CD4-positive, CD25-positive, alpha-beta regulatory T cell (primary cell): ENCODE measurements around the gene SMG5. TPM values are rescaled to one million over a fixed set of nuclear protein-coding genes. Genes with fewer than 3 reads are reported as not detected.

Experiments used
- ATAC-seq, 2 donors: fragments of 150-1000 bp; cut with Tn5 transposase; one replicate each; pipeline ENCODE4 v1.10.0; 2021; ENCODE audit warnings: low read depth in 2 of 2, moderate number of reproducible peaks in 2 of 2, moderate library complexity in 1 of 2
- DNase-seq, 3 donors: peaks; one replicate each; pipeline versions ENCODE4 v3.0.0 to v3.0.0-alpha.2; 2012 to 2022; ENCODE audit warnings: mixed read lengths in 1 of 3
- H3K27ac ChIP-seq: one replicate; pipeline ENCODE4 v1.7.0; 2013; ENCODE audit warnings: mild to moderate bottlenecking, low read length; ENCODE audit not compliant: insufficient read depth, poor library complexity, severe bottlenecking
- H3K27me3 ChIP-seq: one replicate; pipeline ENCODE4 v1.7.0; 2013; ENCODE audit warnings: low read length; ENCODE audit not compliant: control insufficient read depth, insufficient read depth
- H3K36me3 ChIP-seq: one replicate; pipeline ENCODE4 v1.7.0; 2013; ENCODE audit warnings: mild to moderate bottlenecking, low read length, moderate library complexity; ENCODE audit not compliant: control insufficient read depth, insufficient read depth
- H3K4me1 ChIP-seq: 2 replicates; pipeline ENCODE4 v1.7.0; 2013; ENCODE audit warnings: mild to moderate bottlenecking, low read length; ENCODE audit not compliant: insufficient read depth, control insufficient read depth, poor library complexity, severe bottlenecking
- H3K4me3 ChIP-seq: one replicate; pipeline ENCODE4 v1.7.0; 2013; ENCODE audit warnings: low read depth, mild to moderate bottlenecking, low read length, moderate library complexity
- H3K9me3 ChIP-seq, 2 experiments: 1 replicate in 1 of 2; 2 replicates in 1 of 2; pipeline ENCODE4 v1.7.0; 2013; ENCODE audit warnings: low read length in 2 of 2, mild to moderate bottlenecking in 1 of 2, moderate library complexity in 1 of 2; ENCODE audit not compliant: control insufficient read depth in 2 of 2
- H3K27ac Mint-ChIP-seq, 3 donors: one replicate each; pipeline ENCODE4 v1.8.0; 2020 to 2022; ENCODE audit warnings: mild to moderate bottlenecking in 3 of 3, mixed read lengths in 3 of 3, moderate library complexity in 2 of 3
- H3K27me3 Mint-ChIP-seq: one replicate; pipeline ENCODE4 v1.8.0; 2022; ENCODE audit warnings: mild to moderate bottlenecking, mixed read lengths
- H3K36me3 Mint-ChIP-seq: one replicate; pipeline ENCODE4 v1.8.0; 2020; ENCODE audit warnings: mixed read lengths
- H3K4me1 Mint-ChIP-seq, 4 donors: one replicate each; pipeline ENCODE4 v1.8.0; 2020 to 2022; ENCODE audit warnings: mixed read lengths in 4 of 4, mild to moderate bottlenecking in 1 of 4
- H3K4me3 Mint-ChIP-seq, 4 donors: one replicate each; pipeline ENCODE4 v1.8.0; 2020 to 2022; ENCODE audit warnings: mild to moderate bottlenecking in 4 of 4, mixed read lengths in 4 of 4, moderate library complexity in 3 of 4
- H3K9me3 Mint-ChIP-seq, 7 donors: one replicate each; pipeline ENCODE4 v1.8.0; 2020 to 2022; ENCODE audit warnings: mixed read lengths in 7 of 7, mild to moderate bottlenecking in 3 of 7, moderate library complexity in 2 of 7
- polyA plus RNA-seq, 4 donors: library from polyadenylated mRNA; unstranded; fragments of 300-500 nt; fragmentation: Illumina TruSeq; gene quantifications; one replicate each; pipeline ENCODE4 v1.2.3, GENCODE V29; 2021
- total RNA-seq: library from RNA; stranded (reverse); gene quantifications from one replicate; pipeline ENCODE4 v1.2.3, GENCODE V29; 2022

Gene SMG5
- total and polyA plus RNA-seq, 5 donors from 2014 or later, result 12.0 to 64.0 (median 14.4) TPM

DNA sequence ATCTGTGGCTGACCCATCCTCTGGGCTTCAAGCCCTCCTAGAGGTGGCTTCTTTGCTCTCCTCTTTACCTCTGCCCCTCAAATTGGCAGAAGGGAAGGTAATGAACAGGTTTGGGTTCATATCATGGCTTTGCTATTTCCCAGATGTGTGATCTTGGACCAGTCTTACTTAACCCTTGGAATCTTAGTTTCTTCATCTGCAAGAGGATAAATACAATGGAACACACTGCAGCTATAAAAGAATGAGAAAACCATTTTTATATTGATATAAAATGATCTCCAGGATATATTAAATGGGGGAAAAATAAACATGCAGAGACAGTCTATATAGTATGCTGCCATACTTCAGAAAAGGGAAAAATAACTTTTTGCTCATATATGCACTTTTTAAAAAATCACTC, 7.2 kb upstream of the SMG5 start:
- no peaks in the 10 kb centered on the region for H3K9me3 ChIP-seq
- no peak overlapping the region for H3K27ac Mint-ChIP-seq
- H3K4me3 ChIP-seq, result no peak overlapping the region
- ATAC-seq (no peak), DNase-seq (no peak)
- no peaks in the 10 kb centered on the region for H3K27me3 Mint-ChIP-seq
- no peaks in the 10 kb centered on the region for H3K27me3 ChIP-seq
- H3K4me1 Mint-ChIP-seq, result peaks cover 3 to 22% (median 8%) of the 10 kb centered on the region in 4 donors
- H3K27ac ChIP-seq, result no peak overlapping the region
- peak overlapping the region in 2 of 4 donors; percentile 54 to 81 for H3K4me3 Mint-ChIP-seq
- H3K36me3 ChIP-seq, result peaks cover 12% of the 10 kb centered on the region
- H3K4me1 ChIP-seq, result peaks cover 7% of the 10 kb centered on the region
- peaks cover 14% of the 10 kb centered on the region for H3K36me3 Mint-ChIP-seq
- H3K9me3 Mint-ChIP-seq, result no peaks in the 10 kb centered on the region

DNA sequence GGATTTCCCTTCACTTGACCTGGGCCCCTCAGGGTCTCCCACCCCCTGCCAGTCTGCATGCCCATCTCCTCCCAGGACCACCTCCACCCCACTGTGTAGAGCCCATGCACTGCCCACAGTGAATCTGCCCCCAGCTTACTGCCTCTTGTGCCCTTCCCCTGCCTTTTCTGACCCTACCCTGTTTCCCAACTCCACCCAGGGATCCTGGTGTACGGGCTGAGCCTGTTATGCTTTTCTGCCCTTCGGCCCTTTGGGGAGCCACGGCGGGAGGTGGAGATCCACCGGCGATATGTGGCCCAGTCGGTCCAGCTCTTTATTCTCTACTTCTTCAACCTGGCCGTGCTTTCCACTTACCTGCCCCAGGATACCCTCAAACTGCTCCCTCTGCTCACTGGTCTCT, 3.4 kb upstream of the SMG5 start:
- H3K4me3 Mint-ChIP-seq, result peak overlapping the region in 2 of 4 donors; percentile 24 to 47
- DNase-seq (no peak), ATAC-seq (no peak)
- peak overlapping the region in 1 of 3 donors; percentile 15 for H3K27ac Mint-ChIP-seq
- Histone ChIP-seq H3K4me1 (peaks cover 22% of the 10 kb centered on the region), H3K27me3 (no peaks in the 10 kb centered on the region), H3K27ac (no peak overlapping the region), H3K4me3 (no peak overlapping the region), H3K36me3 (peaks cover 12% of the 10 kb centered on the region), H3K9me3 (no peaks in the 10 kb centered on the region)
- H3K27me3 Mint-ChIP-seq, result no peaks in the 10 kb centered on the region
- H3K9me3 Mint-ChIP-seq, result no peaks in the 10 kb centered on the region
- peaks cover 5% of the 10 kb centered on the region for H3K36me3 Mint-ChIP-seq
- H3K4me1 Mint-ChIP-seq, result peaks cover 15 to 33% (median 19%) of the 10 kb centered on the region in 4 donors

DNA sequence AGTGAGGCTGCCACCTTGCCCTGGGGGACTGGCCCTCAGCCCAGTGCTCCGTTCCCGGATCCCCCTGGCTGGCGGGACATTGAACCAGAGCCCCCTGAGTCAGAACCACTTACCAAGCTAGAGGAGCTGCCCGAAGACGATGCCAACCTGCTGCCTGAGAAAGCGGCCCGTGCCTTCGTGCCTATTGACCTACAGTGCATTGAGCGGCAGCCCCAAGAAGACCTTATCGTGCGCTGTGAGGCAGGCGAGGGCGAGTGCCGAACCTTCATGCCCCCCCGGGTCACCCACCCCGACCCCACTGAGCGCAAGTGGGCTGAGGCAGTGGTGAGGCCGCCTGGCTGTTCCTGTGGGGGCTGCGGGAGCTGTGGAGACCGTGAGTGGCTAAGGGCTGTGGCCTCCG, 2.8 kb upstream of the SMG5 start:
- no peaks in the 10 kb centered on the region for H3K27me3 ChIP-seq
- H3K4me3 Mint-ChIP-seq, result peak overlapping the region in 1 of 4 donors; percentile 32
- H3K27ac ChIP-seq, result no peak overlapping the region
- H3K36me3 ChIP-seq, result peaks cover 10% of the 10 kb centered on the region
- H3K27ac Mint-ChIP-seq, result no peak overlapping the region
- DNase-seq, result no peak
- H3K4me1 Mint-ChIP-seq, result peaks cover 20 to 39% (median 24%) of the 10 kb centered on the region in 4 donors
- no peak for ATAC-seq
- H3K4me1 ChIP-seq, result peaks cover 28% of the 10 kb centered on the region
- H3K4me3 ChIP-seq, result no peak overlapping the region
- no peaks in the 10 kb centered on the region for H3K27me3 Mint-ChIP-seq
- peaks cover 5% of the 10 kb centered on the region for H3K36me3 Mint-ChIP-seq
- H3K9me3 ChIP-seq, result no peaks in the 10 kb centered on the region
- H3K9me3 Mint-ChIP-seq, result no peaks in the 10 kb centered on the region

DNA sequence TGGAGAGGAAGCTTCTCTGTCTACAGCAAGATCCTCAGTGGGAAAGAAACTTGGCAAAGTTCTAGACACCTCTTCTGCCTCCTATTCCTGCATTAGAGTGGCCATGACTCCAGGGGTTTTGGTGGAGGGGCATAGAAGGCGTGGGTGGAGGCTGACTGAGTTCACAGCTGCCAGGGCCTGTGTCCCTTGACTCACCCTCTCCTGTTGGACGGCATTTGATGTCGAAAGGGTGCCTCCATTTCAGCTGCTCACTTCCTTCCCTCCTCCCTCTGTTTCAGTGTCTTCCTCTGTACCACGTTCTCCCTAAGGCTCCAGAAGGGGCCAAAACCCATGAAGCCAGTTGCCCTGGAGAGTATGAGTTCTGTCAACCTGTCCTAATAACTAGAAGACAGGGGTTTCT, 2.1 kb upstream of the SMG5 start:
- Mint-ChIP-seq H3K27me3 (no peaks in the 10 kb centered on the region), H3K27ac (no peak overlapping the region), H3K4me1 (peaks cover 21 to 45% (median 28%) of the 10 kb centered on the region in 4 donors), H3K9me3 (no peaks in the 10 kb centered on the region), H3K36me3 (peaks cover 1% of the 10 kb centered on the region), H3K4me3 (peak overlapping the region in 3 of 4 donors; percentile 32 to 99 (median 55))
- DNase-seq, result no peak
- Histone ChIP-seq H3K36me3 (peaks cover 11% of the 10 kb centered on the region), H3K27me3 (no peaks in the 10 kb centered on the region), H3K4me3 (no peak overlapping the region), H3K4me1 (peaks cover 28% of the 10 kb centered on the region), H3K9me3 (no peaks in the 10 kb centered on the region), H3K27ac (no peak overlapping the region)
- no peak for ATAC-seq

DNA sequence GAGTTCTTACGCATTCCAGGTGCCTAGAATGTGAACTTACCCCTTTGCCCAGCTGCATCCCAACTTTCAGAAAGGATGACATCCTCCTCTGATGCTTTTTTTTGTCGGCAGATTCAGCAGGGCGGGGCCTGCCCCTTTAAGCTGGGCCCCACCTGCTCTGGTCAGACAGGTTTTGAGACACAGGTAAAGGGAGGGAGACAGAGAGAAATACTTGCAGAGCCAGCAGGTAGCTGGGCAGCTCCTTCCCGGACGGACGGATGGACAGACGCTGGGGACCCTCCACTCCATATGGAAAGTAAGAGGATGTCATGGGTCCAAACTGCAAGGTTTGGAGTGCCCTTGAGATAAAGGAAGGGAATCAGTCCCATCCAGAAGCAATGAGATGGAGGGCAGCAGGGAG, 1.5 kb upstream of the SMG5 start, which contains the start of gene TMEM79:
TSS of gene TMEM79 (plus strand) at position 214 of the 400 bp plus-strand sequence. CDS start 902 bp downstream, outside the sequence.
- Mint-ChIP-seq H3K27me3 (no peaks in the 10 kb centered on the region), H3K4me1 (peaks cover 18 to 47% (median 29%) of the 10 kb centered on the region in 4 donors), H3K27ac (peak within 1 kb of the TSS; percentile 95 to 97 (median 96)), H3K4me3 (peak within 1 kb of the TSS; percentile 93 to 99 (median 98)), H3K36me3 (no peaks in the 10 kb centered on the region), H3K9me3 (no peaks in the 10 kb centered on the region)
- Histone ChIP-seq H3K27me3 (no peaks in the 10 kb centered on the region), H3K4me1 (peaks cover 28% of the 10 kb centered on the region), H3K9me3 (no peaks in the 10 kb centered on the region), H3K36me3 (peaks cover 11% of the 10 kb centered on the region), H3K4me3 (peak within 1 kb of the TSS; percentile 97), H3K27ac (peak within 1 kb of the TSS; percentile 90)
- ATAC-seq (no peak), DNase-seq (no peak)

DNA sequence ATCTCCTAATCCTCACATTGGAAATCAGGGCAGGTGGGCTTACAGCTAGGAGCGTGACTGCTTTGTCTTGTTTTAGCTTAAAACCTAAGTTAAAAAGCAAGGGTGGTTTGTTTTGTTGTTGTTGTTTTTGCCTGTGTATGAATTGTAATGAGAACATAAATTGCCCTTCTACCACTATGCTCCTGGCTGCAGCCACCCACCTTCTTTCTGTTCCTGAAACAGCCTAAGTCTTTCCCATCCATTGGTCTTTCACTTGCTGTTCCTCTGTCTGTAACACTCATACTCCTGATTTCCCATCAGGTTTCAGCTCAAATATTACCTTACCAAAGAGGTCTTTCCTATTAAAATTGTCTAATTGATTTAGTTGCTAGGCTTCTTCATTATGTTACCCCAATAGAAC, 896 bp upstream of the SMG5 start:
- peak overlapping the region; percentile 97 for H3K4me3 ChIP-seq
- no peak overlapping the region for H3K27ac ChIP-seq
- peak overlapping the region in 2 of 3 donors; percentile 95 to 96 for H3K27ac Mint-ChIP-seq

DNA sequence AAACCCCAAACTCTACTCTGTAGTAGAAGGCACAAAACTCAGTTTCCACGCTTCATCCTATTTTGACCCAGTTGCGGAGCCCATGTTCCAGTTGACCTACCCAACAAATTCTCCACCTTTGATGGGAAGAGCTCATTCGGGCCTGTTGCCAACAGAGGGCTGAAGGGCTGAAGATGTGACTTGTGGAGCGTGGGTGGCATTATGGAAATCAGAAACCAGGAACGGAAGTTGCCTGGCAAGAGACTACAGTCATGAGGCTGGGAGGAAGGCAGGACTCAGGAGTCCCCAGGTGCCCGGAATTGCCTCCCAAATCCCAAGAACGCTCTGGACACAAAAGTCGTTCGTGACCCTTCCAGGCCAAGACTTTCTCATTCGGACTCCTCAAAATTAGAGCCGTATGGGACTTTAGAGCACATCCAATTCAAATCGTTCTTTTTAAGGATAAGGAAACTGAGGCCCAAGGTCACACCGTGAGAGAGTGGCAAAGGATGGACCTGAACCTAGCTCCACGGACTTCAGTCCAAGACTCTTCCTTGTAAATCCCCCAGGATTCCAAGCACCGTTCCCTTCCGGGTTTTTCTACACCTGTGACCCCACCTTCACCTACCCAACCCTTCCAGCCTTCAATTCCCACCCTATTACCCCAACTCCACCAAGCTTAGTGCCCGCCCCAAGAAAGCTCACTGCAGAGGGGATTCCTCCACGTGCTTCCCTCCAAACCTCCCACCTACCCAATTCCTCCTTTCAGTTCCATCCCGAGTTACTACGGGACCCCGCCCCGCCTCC, 739 bp downstream of the SMG5 start:
- Histone ChIP-seq H3K27me3 (no peaks in the 10 kb centered on the region), H3K4me3 (peak overlapping the region; percentile 97), H3K36me3 (peaks cover 27% of the 10 kb centered on the region), H3K9me3 (no peaks in the 10 kb centered on the region), H3K27ac (peak overlapping the region; percentile 90), H3K4me1 (peaks cover 28% of the 10 kb centered on the region)
- peaks cover 13% of the 10 kb centered on the region for H3K36me3 Mint-ChIP-seq
- no peaks in the 10 kb centered on the region for H3K9me3 Mint-ChIP-seq
- ATAC-seq, result no peak
- H3K27ac Mint-ChIP-seq, result peak overlapping the region; percentile 79 to 96 (median 82)
- peak in 1 of 3 donors; percentile 14 for DNase-seq
- H3K4me3 Mint-ChIP-seq, result peak overlapping the region; percentile 93 to 99 (median 98)
- no peaks in the 10 kb centered on the region for H3K27me3 Mint-ChIP-seq
- peaks cover 18 to 50% (median 30%) of the 10 kb centered on the region in 4 donors for H3K4me1 Mint-ChIP-seq

More for the DNA sequence above, 896 bp upstream of the SMG5 start:
- DNase-seq, result no peak
- H3K4me1 ChIP-seq, result peaks cover 28% of the 10 kb centered on the region
- Mint-ChIP-seq H3K36me3 (no peaks in the 10 kb centered on the region), H3K4me1 (peaks cover 18 to 47% (median 30%) of the 10 kb centered on the region in 4 donors), H3K4me3 (peak overlapping the region; percentile 93 to 99 (median 98)), H3K27me3 (no peaks in the 10 kb centered on the region), H3K9me3 (no peaks in the 10 kb centered on the region)
- H3K36me3 ChIP-seq, result peaks cover 12% of the 10 kb centered on the region
- H3K9me3 ChIP-seq, result no peaks in the 10 kb centered on the region
- no peaks in the 10 kb centered on the region for H3K27me3 ChIP-seq
- no peak for ATAC-seq
